Astrocyte (in vitro differentiated cells and primary cell): Measurements from ENCODE around the gene ENPP6. TPM values are rescaled to one million over a fixed set of nuclear protein-coding genes. Genes with fewer than 3 reads are reported as not detected.
A peak's percentile ranks its signal among the peaks of the same experiment; 100 is the strongest.
"Not testable (repeated sequence)": the region's sequence is repeated elsewhere in the genome, so short reads cannot be mapped to it uniquely, and the experiment has no call there.

Source experiments
- DNase-seq: peaks from one replicate; pipeline ENCODE4 v3.0.0-alpha.2; 2010; ENCODE audit warnings: low read depth
- FAIRE-seq: peaks from 2 replicates; lab custom pipeline; 2011; peaks lifted over from hg19 to GRCh38; lab: Jason Lieb, UNC
- H2AFZ ChIP-seq: 2 replicates; pipeline ENCODE4 v1.6.0; 2012; ENCODE audit warnings: low read depth, low read length, inconsistent platforms
- H3K27ac ChIP-seq: 2 replicates; pipeline ENCODE4 v1.5.1; 2011; ENCODE audit warnings: low read depth, low read length, inconsistent platforms
- H3K27me3 ChIP-seq: 2 replicates; pipeline ENCODE4 v1.6.0; 2011; ENCODE audit warnings: low read length, inconsistent platforms; ENCODE audit not compliant: insufficient read depth
- H3K36me3 ChIP-seq: 2 replicates; pipeline ENCODE4 v1.5.1; 2011; ENCODE audit warnings: low read length, inconsistent platforms; ENCODE audit not compliant: insufficient read depth
- H3K4me1 ChIP-seq: 2 replicates; pipeline ENCODE4 v1.5.1; 2011; ENCODE audit warnings: low read length, inconsistent platforms; ENCODE audit not compliant: insufficient read depth
- H3K4me2 ChIP-seq: 2 replicates; pipeline ENCODE4 v1.6.0; 2012; ENCODE audit warnings: low read length, inconsistent platforms
- H3K4me3 ChIP-seq: 2 replicates; pipeline ENCODE4 v1.5.1; 2011; ENCODE audit warnings: low read depth, mild to moderate bottlenecking, low read length, inconsistent platforms; ENCODE audit not compliant: insufficient read depth
- H3K79me2 ChIP-seq: 2 replicates; pipeline ENCODE4 v1.6.0; 2012; ENCODE audit warnings: mild to moderate bottlenecking, low read length, inconsistent platforms; ENCODE audit not compliant: insufficient read depth
- H3K9ac ChIP-seq: 2 replicates; pipeline ENCODE4 v1.6.0; 2012; ENCODE audit warnings: mild to moderate bottlenecking, low read length, inconsistent platforms
- H3K9me3 ChIP-seq: 2 replicates; pipeline ENCODE4 v1.5.1; 2012; ENCODE audit warnings: low read depth, mild to moderate bottlenecking, low read length, inconsistent platforms; ENCODE audit not compliant: insufficient read depth
- H4K20me1 ChIP-seq: 2 replicates; pipeline ENCODE4 v1.6.0; 2012; ENCODE audit warnings: low read length, inconsistent platforms; ENCODE audit not compliant: insufficient read depth
- H3K27ac Mint-ChIP-seq: one replicate; pipeline ENCODE4 v1.8.0; 2021; ENCODE audit warnings: mild to moderate bottlenecking, mixed read lengths; ENCODE audit not compliant: unreplicated experiment
- H3K27me3 Mint-ChIP-seq: one replicate; pipeline ENCODE4 v1.8.0; 2021; ENCODE audit warnings: low read depth, mixed read lengths; ENCODE audit not compliant: unreplicated experiment
- H3K36me3 Mint-ChIP-seq: one replicate; pipeline ENCODE4 v1.8.0; 2021; ENCODE audit warnings: low read depth, mixed read lengths; ENCODE audit not compliant: unreplicated experiment
- H3K4me1 Mint-ChIP-seq: one replicate; pipeline ENCODE4 v1.8.0; 2021; ENCODE audit warnings: low read depth, mixed read lengths; ENCODE audit not compliant: unreplicated experiment
- H3K4me3 Mint-ChIP-seq: one replicate; pipeline ENCODE4 v1.8.0; 2021; ENCODE audit warnings: mild to moderate bottlenecking, moderate library complexity, mixed read lengths; ENCODE audit not compliant: unreplicated experiment
- H3K9me3 Mint-ChIP-seq: one replicate; pipeline ENCODE4 v1.8.0; 2021; ENCODE audit warnings: mild to moderate bottlenecking, mixed read lengths; ENCODE audit not compliant: unreplicated experiment
- EZH2 ChIP-seq: IDR thresholded peaks from 2 replicates; pipeline ENCODE4 v1.6.1; 2012; ENCODE audit warnings: mild to moderate bottlenecking, low read length, inconsistent platforms; ENCODE audit not compliant: insufficient read depth
- total RNA-seq: library from RNA; stranded (reverse); gene quantifications from 2 replicates; pipeline ENCODE4 v1.2.1, GENCODE V29; 2021
- TF ChIP-seq, protein P1 (sequence below): IDR thresholded peaks from 2 replicates; pipeline ENCODE4 v1.5.1; 2011; ENCODE audit warnings: low read depth, mild to moderate bottlenecking, inconsistent platforms, low read length, moderate library complexity; ENCODE audit not compliant: insufficient read depth

The ENPP6 gene
- total RNA-seq, 1 donor from 2014 or later: 0.50 TPM

DNA sequence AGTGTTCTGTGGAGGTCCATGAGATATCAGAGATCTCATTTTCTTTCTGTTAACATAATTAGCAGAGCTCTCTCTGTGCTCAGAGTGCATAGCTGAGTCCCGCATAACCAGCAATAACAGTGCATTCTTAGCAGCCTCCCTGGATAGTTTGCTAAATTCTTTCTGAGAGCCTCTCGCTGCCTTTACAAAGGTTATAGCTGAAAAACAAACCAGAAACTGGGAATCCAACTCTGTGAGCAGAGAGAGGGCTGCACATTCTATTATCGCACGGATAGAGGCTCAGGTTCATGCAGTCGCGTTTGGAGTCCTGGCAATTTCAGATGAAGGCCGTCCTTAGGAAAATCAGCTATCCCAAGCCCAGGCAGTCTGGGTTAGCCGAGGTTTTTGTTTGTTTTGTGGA, 1.2 kb downstream of the ENPP6 start:
- Histone ChIP-seq H4K20me1 (no peaks in the 10 kb centered on the region), H3K4me1 (no peaks in the 10 kb centered on the region), H3K36me3 (no peaks in the 10 kb centered on the region), H2AFZ (no peak overlapping the region), H3K79me2 (no peaks in the 10 kb centered on the region), H3K27me3 (peaks cover 10% of the 10 kb centered on the region), H3K4me2 (no peak overlapping the region), H3K4me3 (no peak overlapping the region), H3K27ac (no peak overlapping the region), H3K9ac (no peak overlapping the region), H3K9me3 (no peaks in the 10 kb centered on the region)
- Mint-ChIP-seq H3K4me3 (no peak overlapping the region), H3K27ac (no peak overlapping the region), H3K27me3 (peaks cover 3% of the 10 kb centered on the region), H3K4me1 (peaks cover 6% of the 10 kb centered on the region), H3K9me3 (no peaks in the 10 kb centered on the region), H3K36me3 (no peaks in the 10 kb centered on the region)
- FAIRE-seq (no peak), DNase-seq (no peak)
- TF ChIP-seq, protein P1, sequence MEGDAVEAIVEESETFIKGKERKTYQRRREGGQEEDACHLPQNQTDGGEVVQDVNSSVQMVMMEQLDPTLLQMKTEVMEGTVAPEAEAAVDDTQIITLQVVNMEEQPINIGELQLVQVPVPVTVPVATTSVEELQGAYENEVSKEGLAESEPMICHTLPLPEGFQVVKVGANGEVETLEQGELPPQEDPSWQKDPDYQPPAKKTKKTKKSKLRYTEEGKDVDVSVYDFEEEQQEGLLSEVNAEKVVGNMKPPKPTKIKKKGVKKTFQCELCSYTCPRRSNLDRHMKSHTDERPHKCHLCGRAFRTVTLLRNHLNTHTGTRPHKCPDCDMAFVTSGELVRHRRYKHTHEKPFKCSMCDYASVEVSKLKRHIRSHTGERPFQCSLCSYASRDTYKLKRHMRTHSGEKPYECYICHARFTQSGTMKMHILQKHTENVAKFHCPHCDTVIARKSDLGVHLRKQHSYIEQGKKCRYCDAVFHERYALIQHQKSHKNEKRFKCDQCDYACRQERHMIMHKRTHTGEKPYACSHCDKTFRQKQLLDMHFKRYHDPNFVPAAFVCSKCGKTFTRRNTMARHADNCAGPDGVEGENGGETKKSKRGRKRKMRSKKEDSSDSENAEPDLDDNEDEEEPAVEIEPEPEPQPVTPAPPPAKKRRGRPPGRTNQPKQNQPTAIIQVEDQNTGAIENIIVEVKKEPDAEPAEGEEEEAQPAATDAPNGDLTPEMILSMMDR: no peak
- TF ChIP-seq EZH2: no peak

DNA sequence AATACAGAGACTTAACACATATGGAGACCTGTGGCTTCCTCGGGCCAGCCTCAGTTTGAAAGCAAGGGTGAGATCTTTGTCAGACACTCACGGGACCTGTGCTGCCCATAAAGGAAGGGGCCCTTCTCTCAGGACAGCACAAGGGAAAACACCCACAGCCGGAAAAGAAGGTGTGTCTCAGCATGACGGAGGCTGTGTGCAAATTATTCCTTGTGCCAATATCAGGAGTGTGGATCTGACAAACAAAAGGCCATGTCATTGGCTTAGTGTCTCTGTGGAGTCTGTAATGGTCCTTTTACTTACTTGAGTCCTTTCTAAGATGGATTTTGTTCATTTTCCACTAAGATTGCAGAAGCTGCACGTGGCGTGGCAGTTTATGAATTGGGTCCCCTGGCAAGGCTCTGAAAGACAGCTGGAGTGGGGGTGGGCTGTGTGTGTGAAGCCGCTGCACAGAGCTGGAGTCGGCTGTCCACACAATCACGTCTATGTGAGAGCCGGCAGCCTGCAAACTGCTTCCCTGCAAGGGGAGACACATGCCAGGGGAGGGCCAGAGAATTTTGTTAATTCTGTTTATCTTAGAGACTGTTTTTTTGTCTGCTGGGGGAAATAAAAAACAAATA, 1.9 kb downstream of the ENPP6 start:
- Histone ChIP-seq H3K9me3 (no peaks in the 10 kb centered on the region), H3K4me2 (no peak overlapping the region), H3K9ac (no peak overlapping the region), H3K4me3 (no peak overlapping the region), H3K27ac (no peak overlapping the region), H3K27me3 (peaks cover 10% of the 10 kb centered on the region), H3K4me1 (no peaks in the 10 kb centered on the region), H3K79me2 (no peaks in the 10 kb centered on the region), H3K36me3 (no peaks in the 10 kb centered on the region), H2AFZ (peak overlapping the region; percentile 26), H4K20me1 (no peaks in the 10 kb centered on the region)
- Mint-ChIP-seq H3K4me1 (peaks cover 6% of the 10 kb centered on the region), H3K27me3 (peaks cover 3% of the 10 kb centered on the region), H3K4me3 (no peak overlapping the region), H3K36me3 (no peaks in the 10 kb centered on the region), H3K9me3 (no peaks in the 10 kb centered on the region), H3K27ac (no peak overlapping the region)
- TF ChIP-seq, protein P1: no peak
- TF ChIP-seq EZH2: no peak
- no peak for FAIRE-seq
- no peak for DNase-seq

DNA sequence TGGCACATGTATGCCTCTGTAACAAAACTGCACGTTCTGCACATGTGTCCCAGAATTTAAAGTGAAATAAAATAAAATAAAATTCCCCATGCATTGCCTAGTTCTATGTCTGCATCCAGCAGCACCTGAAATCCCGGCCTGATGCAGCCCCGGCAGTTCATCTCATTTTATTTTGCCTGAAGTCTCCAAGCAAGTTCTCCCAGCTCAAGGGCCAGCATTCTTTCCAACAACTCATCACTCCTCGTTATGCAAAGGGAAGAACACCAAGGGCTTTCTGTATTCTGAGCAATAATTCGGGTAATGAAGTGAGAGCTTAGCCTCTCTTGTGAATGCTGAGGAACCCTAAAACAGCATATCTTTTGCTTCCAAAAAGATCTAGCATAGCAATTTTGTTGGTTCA, 2.7 kb downstream of the ENPP6 start:
- Histone ChIP-seq H3K4me2 (no peak overlapping the region), H3K27me3 (peaks cover 10% of the 10 kb centered on the region), H3K4me3 (no peak overlapping the region), H3K79me2 (no peaks in the 10 kb centered on the region), H3K9me3 (no peaks in the 10 kb centered on the region), H3K36me3 (no peaks in the 10 kb centered on the region), H2AFZ (no peak overlapping the region), H3K27ac (no peak overlapping the region), H4K20me1 (no peaks in the 10 kb centered on the region), H3K4me1 (no peaks in the 10 kb centered on the region), H3K9ac (no peak overlapping the region)
- Mint-ChIP-seq H3K27ac (no peak overlapping the region), H3K36me3 (no peaks in the 10 kb centered on the region), H3K4me1 (peaks cover 6% of the 10 kb centered on the region), H3K9me3 (no peaks in the 10 kb centered on the region), H3K27me3 (peaks cover 3% of the 10 kb centered on the region), H3K4me3 (no peak overlapping the region)
- FAIRE-seq: no peak
- TF ChIP-seq, protein P1: no peak
- TF ChIP-seq EZH2: no peak
- no peak for DNase-seq

DNA sequence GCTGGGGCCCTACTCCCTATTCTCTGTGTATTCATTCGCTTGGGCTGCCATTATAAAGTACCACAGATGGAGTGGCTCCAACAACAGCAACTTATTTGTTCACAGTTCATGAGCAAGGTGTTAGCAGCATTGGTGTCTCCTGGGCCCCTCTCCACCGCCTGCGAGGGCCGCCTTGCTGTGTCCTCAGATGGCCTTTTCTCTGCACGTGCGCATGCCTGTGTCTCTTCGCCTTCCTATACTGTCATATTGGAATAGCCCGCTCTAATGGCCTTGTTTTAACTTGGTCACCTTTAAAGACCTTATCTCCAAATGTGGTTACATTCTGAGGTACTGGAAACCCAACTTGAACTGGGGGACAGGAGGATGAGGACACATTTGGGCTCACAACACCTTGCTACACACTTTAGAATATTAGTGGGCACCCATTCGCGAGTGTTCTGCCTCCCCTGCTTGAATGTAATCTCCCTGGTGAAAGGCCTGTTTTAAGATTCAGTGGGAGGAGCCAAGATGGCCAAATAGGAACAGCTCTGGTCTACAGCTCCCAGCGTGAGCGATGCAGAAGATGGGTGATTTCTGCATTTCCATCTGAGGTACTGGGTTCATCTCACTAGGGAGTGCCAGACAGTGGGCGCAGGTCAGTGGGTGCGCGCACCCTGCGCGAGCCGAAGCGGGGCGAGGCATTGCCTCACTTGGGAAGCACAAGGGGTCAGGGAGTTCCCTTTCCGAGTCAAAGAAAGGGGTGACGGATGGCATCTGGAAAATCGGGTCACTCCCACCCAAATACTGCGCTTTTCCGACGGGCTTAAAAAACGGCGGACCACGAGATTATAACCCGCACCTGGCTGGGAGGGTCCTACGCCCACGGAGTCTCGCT, 9.7 kb downstream of the ENPP6 start:
- H3K4me3 Mint-ChIP-seq, H3K4me1 ChIP-seq, H3K9ac ChIP-seq, H3K9me3 Mint-ChIP-seq, H3K27me3 Mint-ChIP-seq, H3K36me3 Mint-ChIP-seq, H3K27ac ChIP-seq, H3K4me3 ChIP-seq, H3K4me1 Mint-ChIP-seq, H3K79me2 ChIP-seq, DNase-seq, H3K9me3 ChIP-seq, H2AFZ ChIP-seq, H3K36me3 ChIP-seq, H3K4me2 ChIP-seq, FAIRE-seq, H3K27me3 ChIP-seq, H4K20me1 ChIP-seq: not testable (repeated sequence)
- peak overlapping the region; percentile 41 for H3K27ac Mint-ChIP-seq
